IMR-90 (cell line): ENCODE data around the gene ACTN1. TPM values are rescaled to one million over a fixed set of nuclear protein-coding genes. Genes with fewer than 3 reads are reported as not detected.

ENCODE experiments used
- ATAC-seq: fragments of 200-7000 bp; cut with Tn5 transposase; 2 replicates; pipeline ENCODE4 v1.9.1; 2020; ENCODE audit warnings: low read depth, mild to moderate bottlenecking, moderate library complexity
- BruUV-seq: library from RNA; stranded (reverse); fragments of 400-500 nt; replicated peaks from 2 replicates; lab custom pipeline; 2021; lab: Mats Ljungman, UMichigan
- CTCF ChIA-PET: fragments of 300-600 bp; formaldehyde crosslinking; extraction: SDS; loops from one replicate; lab custom pipeline; 2021; ENCODE audit warnings: antibody characterized with exemption; lab: Yijun Ruan, JAX
- POLR2A ChIA-PET: fragments of 300-600 bp; sonication (Branson Sonifier 250); formaldehyde crosslinking; loops from one replicate; lab custom pipeline; 2022; ENCODE audit warnings: antibody characterized with exemption; ENCODE audit not compliant: unreplicated experiment; lab: Charles Lee
- DNase-seq: peaks from one replicate; pipeline ENCODE4 v3.0.0; 2013
- H2AFZ ChIP-seq: replicated peaks from 2 replicates; pipeline ENCODE3; 2013; ENCODE audit warnings: low read length, mild to moderate bottlenecking; ENCODE audit not compliant: poor library complexity
- H2AK5ac ChIP-seq: 2 replicates; pipeline ENCODE4 v1.6.1; 2013; ENCODE audit warnings: low read depth, low read length, inconsistent platforms
- H2AK9ac ChIP-seq: replicated peaks from 2 replicates; pipeline ENCODE3; 2013; ENCODE audit warnings: mild to moderate bottlenecking, low read depth, low read length, moderate library complexity; ENCODE audit not compliant: poor library complexity
- H2BK120ac ChIP-seq: 2 replicates; pipeline ENCODE4 v1.6.1; 2013; ENCODE audit warnings: low read depth, low read length, inconsistent platforms
- H2BK15ac ChIP-seq: 3 replicates; pipeline ENCODE4 v1.6.1; 2013; ENCODE audit warnings: low read depth, low read length, inconsistent platforms
- H2BK20ac ChIP-seq: 2 replicates; pipeline ENCODE4 v1.6.1; 2013; ENCODE audit warnings: low read depth, mild to moderate bottlenecking, inconsistent platforms, low read length, moderate library complexity
- H2BK5ac ChIP-seq: 2 replicates; pipeline ENCODE4 v1.6.1; 2013; ENCODE audit warnings: mild to moderate bottlenecking, low read depth, low read length, inconsistent platforms; ENCODE audit not compliant: poor library complexity, severe bottlenecking
- H3K14ac ChIP-seq: replicated peaks from 2 replicates; pipeline ENCODE4 v1.6.1; 2013; ENCODE audit warnings: low read depth, low read length, inconsistent platforms
- H3K18ac ChIP-seq: 2 replicates; pipeline ENCODE4 v1.6.1; 2013; ENCODE audit warnings: low read depth, low read length, control low read depth
- H3K23ac ChIP-seq: 2 replicates; pipeline ENCODE4 v1.6.1; 2013; ENCODE audit warnings: low read depth, low read length, inconsistent platforms
- H3K27ac ChIP-seq: 2 replicates; pipeline ENCODE4 v1.5.1; 2013; ENCODE audit warnings: mild to moderate bottlenecking, control low read depth, low read length; ENCODE audit not compliant: insufficient read depth
- H3K27me3 ChIP-seq: 2 replicates; pipeline ENCODE4 v1.6.1; 2013; ENCODE audit warnings: low read length; ENCODE audit not compliant: control insufficient read depth, insufficient read depth
- H3K36me3 ChIP-seq: 2 replicates; pipeline ENCODE4 v1.6.1; 2013; ENCODE audit warnings: low read length, mixed read lengths; ENCODE audit not compliant: control insufficient read depth, insufficient read depth
- H3K4ac ChIP-seq: 2 replicates; pipeline ENCODE4 v1.6.1; 2013; ENCODE audit warnings: low read depth, low read length, inconsistent platforms
- H3K4me1 ChIP-seq: 2 replicates; pipeline ENCODE4 v1.6.1; 2013; ENCODE audit warnings: low read length, mixed read lengths; ENCODE audit not compliant: control insufficient read depth, insufficient read depth
- H3K4me2 ChIP-seq: 2 replicates; pipeline ENCODE4 v1.6.1; 2013; ENCODE audit warnings: low read depth, mild to moderate bottlenecking, control low read depth, low read length, moderate library complexity
- H3K4me3 ChIP-seq: 2 replicates; pipeline ENCODE4 v1.5.1; 2013; ENCODE audit warnings: low read depth, mild to moderate bottlenecking, control low read depth, low read length, moderate library complexity; ENCODE audit not compliant: insufficient read depth
- H3K56ac ChIP-seq: 2 replicates; pipeline ENCODE4 v1.6.1; 2013; ENCODE audit warnings: low read length, inconsistent platforms; ENCODE audit not compliant: insufficient read depth; ENCODE audit errors: extremely low read depth
- H3K79me1 ChIP-seq, 2 experiments: 2 replicates each; pipeline ENCODE4 v1.6.1; 2013; ENCODE audit warnings: low read length in 2 of 2, inconsistent platforms in 1 of 2, low read depth in 1 of 2
- H3K9ac ChIP-seq: 2 replicates; pipeline ENCODE4 v1.6.1; 2013; ENCODE audit warnings: low read depth, low read length, control low read depth
- H3K9me1 ChIP-seq: 2 replicates; pipeline ENCODE4 v1.6.1; 2013; ENCODE audit warnings: low read length, inconsistent platforms; ENCODE audit not compliant: insufficient read depth
- H3K9me3 ChIP-seq: 2 replicates; pipeline ENCODE4 v1.6.1; 2013; ENCODE audit warnings: low read length; ENCODE audit not compliant: control insufficient read depth, insufficient read depth
- H4K20me1 ChIP-seq: 2 replicates; pipeline ENCODE4 v1.6.1; 2013; ENCODE audit warnings: low read length, inconsistent platforms; ENCODE audit not compliant: insufficient read depth
- H4K5ac ChIP-seq: 2 replicates; pipeline ENCODE4 v1.6.1; 2013; ENCODE audit warnings: mild to moderate bottlenecking, low read depth, low read length, control low read depth
- H4K8ac ChIP-seq, 2 experiments: 2 replicates each; pipeline ENCODE4 v1.6.1; 2013; ENCODE audit warnings: low read depth in 2 of 2, low read length in 2 of 2, control low read depth in 1 of 2, inconsistent platforms in 1 of 2
- H4K91ac ChIP-seq: 2 replicates; pipeline ENCODE4 v1.6.1; 2013; ENCODE audit warnings: low read depth, low read length, inconsistent platforms; ENCODE audit not compliant: insufficient read depth
- CEBPB ChIP-seq: IDR thresholded peaks from 2 replicates; pipeline ENCODE4 v1.6.1; 2012; ENCODE audit warnings: low read depth, low read length, improper control_type of control experiment
- MAZ ChIP-seq: IDR thresholded peaks from 2 replicates; pipeline ENCODE4 v1.6.1; 2012; ENCODE audit warnings: low read depth, mild to moderate bottlenecking, low read length, improper control_type of control experiment, moderate library complexity, borderline replicate concordance
- WGBS, 2 experiments: methylation state at CpG; one replicate each; pipeline versions ENCODE4 v1.1.5 to v1.1.7; 2013; ENCODE audit warnings: missing lambda C conversion rate in 2 of 2; ENCODE audit not compliant: insufficient read length in 1 of 2; ENCODE audit errors: extremely low coverage in 2 of 2; 5-methylcytosine and 5-hydroxymethylcytosine counted together
- dilution Hi-C: fragments of 300-500 bp; cut with HindIII; formaldehyde crosslinking; loops from one replicate; pipeline ENCODE4 v1.14.3; 2018; ENCODE audit warnings: low sequenced_read_pairs; ENCODE audit not compliant: unreplicated experiment
- in situ Hi-C: fragments of 300-500 bp; cut with MboI; formaldehyde crosslinking; loops from 3 replicates; pipeline ENCODE4 v1.14.3; 2019; ENCODE audit warnings: low sequenced_read_pairs, inconsistent platforms, mixed read lengths
- intact Hi-C: fragments of 100-400 bp; cut with micrococcal nuclease; formaldehyde crosslinking; loops from 2 replicates; pipeline ENCODE4 v1.10.0; 2022
- polyA plus RNA-seq, 3 experiments: library from polyadenylated mRNA; depleted of rRNA; stranded (reverse); fragments of >200 nt; gene quantifications; 2 replicates each; pipeline ENCODE4 v1.2.3, GENCODE V29; 2012; ENCODE audit warnings: low replicate concordance in 1 of 3
- total RNA-seq: library from RNA; depleted of rRNA; stranded (reverse); fragments of >200 nt; gene quantifications from 2 replicates; pipeline ENCODE4 v1.2.3, GENCODE V29; 2012

Gene ACTN1
- total and polyA plus RNA-seq, 2 of the 4 experiments (the other 2 are of a cell fraction): 684 to 766 TPM

- no peak overlapping the region for H3K4ac ChIP-seq
- no peak overlapping the region for H3K9ac ChIP-seq
- H3K9me1 ChIP-seq: peaks cover 10% of the 10 kb centered on the region
- in situ Hi-C loops (no loop called here), intact Hi-C loops (no loop called here), dilution Hi-C loops (no loop called here)
- H2AK9ac ChIP-seq: no peak overlapping the region
- peak; percentile 61 for DNase-seq
- H4K5ac ChIP-seq: no peak overlapping the region
- H3K79me1 ChIP-seq: peaks cover 0 to 5% of the 10 kb centered on the region in 2 experiments; a peak in 1 of 4 replicates
- ChIA-PET CTCF (interaction anchor here (0.6 to 2.0 kb wide), 2 partner anchors 11 to 13 kb away, joined by 4 to 6 read pairs; no protein-coding TSS in a partner anchor), POLR2A (no interaction called here)
- H3K4me1 ChIP-seq: peaks cover 16% of the 10 kb centered on the region
- 50% methylated on average over 1 of the region's 5 CpGs; no CpG with 5 or more reads in 1 of the 2 experiments for WGBS, 2 experiments
- H3K18ac ChIP-seq: peak overlapping the region; percentile 10; the same call in 1 of the 2 replicates
- H4K8ac ChIP-seq: 0 out of 4 replicates have a peak overlapping the region, but pooled peaks of 1 of the 2 experiments have one; percentile 15
- 0 out of 2 replicates have a peak overlapping the region, but pooled peaks have one; percentile 30 for H2BK120ac ChIP-seq
- peak overlapping the region; percentile 8; the same call in 1 of the 2 replicates for H3K27ac ChIP-seq
- H3K56ac ChIP-seq: no peak overlapping the region
- no peaks in the 10 kb centered on the region for H4K20me1 ChIP-seq
- no peaks in the 10 kb centered on the region for H3K9me3 ChIP-seq
- H3K4me2 ChIP-seq: no peak overlapping the region
- H2AK5ac ChIP-seq: no peak overlapping the region
- no peak overlapping the region for H2BK20ac ChIP-seq
- peak; percentile 70 for ATAC-seq
- TF ChIP-seq CEBPB (peak; percentile 86), MAZ (no peak)
- no TSS peak for BruUV-seq
- H2BK15ac ChIP-seq: no peak overlapping the region
- H3K4me3 ChIP-seq: no peak overlapping the region
- H3K14ac ChIP-seq: no peak overlapping the region; the same call in 1 of the 2 replicates
- H3K27me3 ChIP-seq: no peaks in the 10 kb centered on the region
- H2BK5ac ChIP-seq: peak overlapping the region; percentile 41
- H4K91ac ChIP-seq: no peak overlapping the region
- H2AFZ ChIP-seq: no peak overlapping the region
- no peak overlapping the region for H3K23ac ChIP-seq
- H3K36me3 ChIP-seq: no peaks in the 10 kb centered on the region
Measured at GRCh38 chr14:69012256-69012953, 33.3 kb upstream of the ACTN1 start.
